ENCODE measurements around the gene ALDH2. TPM values are rescaled to one million over a fixed set of nuclear protein-coding genes. Genes with fewer than 3 reads are reported as not detected.

Gene ALDH2
- total RNA-seq, 4 donors from 2014 or later = 13.1 to 102 (median 73.5) TPM

DNA sequence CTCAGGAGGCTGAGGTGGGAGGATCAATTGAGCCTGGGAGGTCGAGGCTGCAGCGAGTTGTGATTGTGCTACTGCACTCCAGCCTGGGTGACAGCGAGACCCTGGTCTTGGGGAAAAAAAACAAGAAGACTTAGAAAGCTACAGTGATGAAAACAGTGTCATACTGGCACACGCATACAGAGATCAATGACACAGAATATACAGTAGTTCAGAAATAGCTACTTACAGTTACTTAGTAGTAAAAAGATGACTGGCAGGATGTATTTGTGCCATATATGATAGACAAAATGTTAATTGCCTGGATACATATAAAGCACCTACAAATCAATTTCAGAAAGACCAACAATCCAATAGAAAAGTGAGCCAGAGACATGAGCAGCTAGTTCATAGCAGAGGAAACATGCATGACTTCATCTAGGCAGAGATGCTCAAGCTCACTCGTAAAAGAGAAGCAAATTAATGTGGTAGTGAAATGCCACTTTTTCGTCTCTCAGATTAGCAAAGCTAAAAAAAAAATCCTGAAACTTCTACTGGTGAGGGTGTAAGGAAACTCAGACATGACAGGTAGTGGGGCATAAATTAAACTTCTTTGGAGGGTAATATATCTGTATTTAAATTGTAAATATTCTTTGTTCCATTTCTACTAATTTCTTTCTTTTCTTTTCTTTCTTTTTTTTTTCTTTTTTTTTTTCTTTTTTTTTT is 2.5 kb upstream of the ALDH2 start:
- Histone ChIP-seq H3K36me3 (no peaks in the 10 kb centered on the region), H3K4me3 (no peak overlapping the region), H3K9me3 (no peaks in the 10 kb centered on the region), H3K27me3 (no peaks in the 10 kb centered on the region), H3K4me1 (peaks cover 8 to 9% of the 10 kb centered on the region in 2 donors), H3K27ac (no peak overlapping the region)
- no peak for DNase-seq
- TF ChIP-seq POLR2A (IDR thresholded peaks at IDR 0.05) = no peak
- no peak for TF ChIP-seq CTCF (IDR thresholded peaks at IDR 0.05)
- intact Hi-C loops (cut with DNase I; ENCODE audit: low total_unique reads) = no loop called here

GRCh38 chr12:111767362-111768158 is 827 bp downstream of the ALDH2 start:
- no peak for DNase-seq
- H3K9me3 ChIP-seq = no peaks in the 10 kb centered on the region
- no peaks in the 10 kb centered on the region for H3K36me3 ChIP-seq
- H3K27me3 ChIP-seq = no peaks in the 10 kb centered on the region
- TF ChIP-seq POLR2A (IDR thresholded peaks at IDR 0.05) = no peak
- TF ChIP-seq CTCF (IDR thresholded peaks at IDR 0.05) = no peak
- peak overlapping the region; percentile 83 to 92 for H3K27ac ChIP-seq
- H3K4me1 ChIP-seq = peaks cover 8 to 10% of the 10 kb centered on the region in 2 donors
- peak overlapping the region; percentile 76 to 86 for H3K4me3 ChIP-seq
- intact Hi-C loops (cut with DNase I; ENCODE audit: low total_unique reads) = no loop called here

GRCh38 chr12:111768159-111768895 is 1.6 kb downstream of the ALDH2 start:
- H3K4me1 ChIP-seq = peaks cover 10 to 13% of the 10 kb centered on the region in 2 donors
- intact Hi-C loops (cut with DNase I; ENCODE audit: low total_unique reads) = no loop called here
- no peaks in the 10 kb centered on the region for H3K27me3 ChIP-seq
- peak overlapping the region; percentile 83 to 92 for H3K27ac ChIP-seq
- H3K4me3 ChIP-seq = peak overlapping the region in 1 of 2 donors; percentile 86
- no peak for DNase-seq
- no peaks in the 10 kb centered on the region for H3K9me3 ChIP-seq
- TF ChIP-seq CTCF (IDR thresholded peaks at IDR 0.05) (no peak), POLR2A (IDR thresholded peaks at IDR 0.05) (no peak)
- H3K36me3 ChIP-seq = no peaks in the 10 kb centered on the region

GRCh38 chr12:111769599-111769998 is 2.9 kb downstream of the ALDH2 start:
- H3K4me1 ChIP-seq = peaks cover 12 to 20% of the 10 kb centered on the region in 2 donors
- TF ChIP-seq CTCF (IDR thresholded peaks at IDR 0.05) = no peak
- no peak for TF ChIP-seq POLR2A (IDR thresholded peaks at IDR 0.05)
- no peak for DNase-seq
- H3K27me3 ChIP-seq = no peaks in the 10 kb centered on the region
- no peaks in the 10 kb centered on the region for H3K36me3 ChIP-seq
- H3K4me3 ChIP-seq = no peak overlapping the region
- H3K27ac ChIP-seq = no peak overlapping the region
- no peaks in the 10 kb centered on the region for H3K9me3 ChIP-seq
- intact Hi-C loops (cut with DNase I; ENCODE audit: low total_unique reads) = no loop called here

Measured in uterus (tissue), 4 donors.